Choroid plexus epithelial cell (primary cell): ENCODE results near the gene GPC1.

ENCODE experiments used
- DNase-seq: peaks from one replicate; pipeline ENCODE4 v3.0.0-alpha.2; 2010; ENCODE audit warnings: low read depth
- H3K4me3 ChIP-seq: 2 replicates; pipeline ENCODE4 v1.5.1; 2011; ENCODE audit warnings: low read depth, mild to moderate bottlenecking, control low read depth, low read length, moderate library complexity
- TF ChIP-seq, protein P1 (sequence below): conservative IDR thresholded peaks from 2 replicates; pipeline ENCODE4 v1.5.1; 2011; ENCODE audit warnings: low read depth, mild to moderate bottlenecking, control low read depth, inconsistent platforms, low read length, moderate library complexity

Gene GPC1

DNA sequence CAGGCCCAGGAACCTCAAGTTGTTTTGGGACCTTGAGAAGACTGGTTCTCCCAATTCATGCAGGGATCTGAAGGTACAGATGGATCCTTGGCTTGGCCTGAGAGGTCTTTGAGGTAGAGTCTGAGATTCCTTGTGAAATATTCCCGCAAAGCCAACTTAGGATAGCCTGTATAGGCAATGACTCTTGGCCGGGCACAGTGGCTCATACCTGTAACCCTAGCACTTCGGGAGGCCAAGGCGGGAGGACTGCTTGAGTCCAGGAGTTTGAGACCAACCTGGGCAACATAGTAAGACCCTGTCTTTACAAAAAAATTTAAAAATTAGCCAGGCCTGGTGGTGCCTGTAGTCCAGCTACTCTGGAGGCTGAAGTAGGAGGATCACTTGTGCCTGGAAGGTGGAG, 81.9 kb downstream of the GPC1 start:
- no peak for DNase-seq
- H3K4me3 ChIP-seq, result no peak overlapping the region
- TF ChIP-seq, protein P1, sequence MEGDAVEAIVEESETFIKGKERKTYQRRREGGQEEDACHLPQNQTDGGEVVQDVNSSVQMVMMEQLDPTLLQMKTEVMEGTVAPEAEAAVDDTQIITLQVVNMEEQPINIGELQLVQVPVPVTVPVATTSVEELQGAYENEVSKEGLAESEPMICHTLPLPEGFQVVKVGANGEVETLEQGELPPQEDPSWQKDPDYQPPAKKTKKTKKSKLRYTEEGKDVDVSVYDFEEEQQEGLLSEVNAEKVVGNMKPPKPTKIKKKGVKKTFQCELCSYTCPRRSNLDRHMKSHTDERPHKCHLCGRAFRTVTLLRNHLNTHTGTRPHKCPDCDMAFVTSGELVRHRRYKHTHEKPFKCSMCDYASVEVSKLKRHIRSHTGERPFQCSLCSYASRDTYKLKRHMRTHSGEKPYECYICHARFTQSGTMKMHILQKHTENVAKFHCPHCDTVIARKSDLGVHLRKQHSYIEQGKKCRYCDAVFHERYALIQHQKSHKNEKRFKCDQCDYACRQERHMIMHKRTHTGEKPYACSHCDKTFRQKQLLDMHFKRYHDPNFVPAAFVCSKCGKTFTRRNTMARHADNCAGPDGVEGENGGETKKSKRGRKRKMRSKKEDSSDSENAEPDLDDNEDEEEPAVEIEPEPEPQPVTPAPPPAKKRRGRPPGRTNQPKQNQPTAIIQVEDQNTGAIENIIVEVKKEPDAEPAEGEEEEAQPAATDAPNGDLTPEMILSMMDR, result no peak
